HL-60 (cell line): Measurements from ENCODE around the gene PRM3.

Experiments
- CTCF ChIP-seq: IDR thresholded peaks from one replicate; pipeline ENCODE4 v1.5.1; 2011; ENCODE audit warnings: low read length, control low read depth, inconsistent platforms; ENCODE audit not compliant: insufficient read depth
- POLR2AphosphoS5 ChIP-seq: IDR thresholded peaks from 2 replicates; pipeline ENCODE4 v1.6.1; 2012; ENCODE audit warnings: low read depth
- REST ChIP-seq: IDR thresholded peaks from 2 replicates; pipeline ENCODE4 v1.6.1; 2012; ENCODE audit warnings: low read depth; ENCODE audit not compliant: insufficient replicate concordance

- TF ChIP-seq CTCF (no peak), POLR2AphosphoS5 (no peak), REST (no peak)
Measured at GRCh38 chr16:11265124-11265523, 8.3 kb downstream of the PRM3 start.
